H1 (cell line): ENCODE measurements around the gene SHCBP1L. TPM values are rescaled to one million over a fixed set of nuclear protein-coding genes. Genes with fewer than 3 reads are reported as not detected.

Experiments used
- CTCF ChIA-PET: fragments of 300-600 bp; sonication (Branson Sonifier 250); formaldehyde crosslinking; loops from one replicate; lab custom pipeline; 2021; ENCODE audit not compliant: partially characterized antibody; lab: Charles Lee
- POLR2A ChIA-PET: fragments of 300-600 bp; sonication (Branson Sonifier 250); formaldehyde crosslinking; loops from one replicate; lab custom pipeline; 2021; ENCODE audit warnings: inconsistent platforms; ENCODE audit not compliant: partially characterized antibody; lab: Charles Lee
- DNase-seq, 2 experiments: peaks; one replicate each; pipeline versions ENCODE4 v3.0.0 to v3.0.0-alpha.2; 2010 to 2022; ENCODE audit warnings: low spot score in 2 of 2, low read depth in 1 of 2, mixed read lengths in 1 of 2
- FAIRE-seq: peaks from 2 replicates; lab custom pipeline; 2011; peaks lifted over from hg19 to GRCh38; lab: Jason Lieb, UNC
- H2AFZ ChIP-seq: 2 replicates; pipeline ENCODE4 v1.8.1; 2012; ENCODE audit warnings: low read length, inconsistent platforms
- H2AK5ac ChIP-seq: 2 replicates; pipeline ENCODE4 v1.6.1; 2013; ENCODE audit warnings: low read depth, low read length
- H2BK120ac ChIP-seq: replicated peaks from 2 replicates; pipeline ENCODE3; 2013; ENCODE audit warnings: low read depth, low read length, inconsistent platforms
- H2BK12ac ChIP-seq: 2 replicates; pipeline ENCODE4 v1.6.1; 2013; ENCODE audit warnings: low read depth, low read length
- H2BK15ac ChIP-seq: 2 replicates; pipeline ENCODE4 v1.6.1; 2013; ENCODE audit warnings: low read length
- H2BK20ac ChIP-seq: 2 replicates; pipeline ENCODE4 v1.6.1; 2013; ENCODE audit warnings: low read length
- H2BK5ac ChIP-seq: 2 replicates; pipeline ENCODE4 v1.6.1; 2013; ENCODE audit warnings: low read depth, low read length
- H3K14ac ChIP-seq: 2 replicates; pipeline ENCODE4 v1.6.1; 2013; ENCODE audit warnings: inconsistent platforms; ENCODE audit not compliant: insufficient read length
- H3K18ac ChIP-seq: 2 replicates; pipeline ENCODE4 v1.6.1; 2013; ENCODE audit warnings: low read length; ENCODE audit errors: extremely low read depth
- H3K23ac ChIP-seq: 2 replicates; pipeline ENCODE4 v1.6.1; 2013; ENCODE audit warnings: inconsistent platforms; ENCODE audit not compliant: insufficient read length
- H3K23me2 ChIP-seq: 2 replicates; pipeline ENCODE4 v1.6.1; 2013; ENCODE audit warnings: low read depth, low read length
- H3K27ac ChIP-seq: 2 replicates; pipeline ENCODE4 v1.6.1; 2011; ENCODE audit warnings: low read depth, low read length, inconsistent platforms
- H3K27me3 ChIP-seq, 4 experiments: replicated peaks in 1 of 4; 1 replicate in 1 of 4; 2 replicates in 3 of 4; pipeline versions ENCODE4 v1.6.1 to v1.8.1; 2011 to 2013; ENCODE audit warnings: low read length in 3 of 4, mild to moderate bottlenecking in 3 of 4, inconsistent platforms in 2 of 4, mixed read lengths in 2 of 4, moderate library complexity in 1 of 4; ENCODE audit not compliant: control insufficient read depth in 3 of 4, insufficient read depth in 3 of 4; ENCODE audit errors: extremely low read depth in 1 of 4
- H3K36me3 ChIP-seq, 4 experiments: 2 replicates each; pipeline versions ENCODE4 v1.6.1 to v1.8.1; 2011 to 2013; ENCODE audit warnings: mild to moderate bottlenecking in 4 of 4, low read length in 3 of 4, moderate library complexity in 2 of 4, control low read depth in 1 of 4, inconsistent platforms in 1 of 4; ENCODE audit not compliant: insufficient read depth in 4 of 4, control insufficient read depth in 2 of 4
- H3K4ac ChIP-seq: replicated peaks from 2 replicates; pipeline ENCODE3; 2013; ENCODE audit warnings: low read length, low read depth, mixed read lengths, inconsistent platforms; ENCODE audit not compliant: insufficient read length
- H3K4me1 ChIP-seq, 4 experiments: replicated peaks in 1 of 4; 1 replicate in 1 of 4; 2 replicates in 3 of 4; pipeline versions ENCODE4 v1.6.1 to v1.8.1; 2011 to 2013; ENCODE audit warnings: low read length in 3 of 4, inconsistent platforms in 2 of 4, mixed read lengths in 1 of 4; ENCODE audit not compliant: insufficient read depth in 4 of 4, control insufficient read depth in 3 of 4
- H3K4me2 ChIP-seq, 2 experiments: 2 replicates each; pipeline versions ENCODE4 v1.6.1 to v1.8.1; 2011 to 2013; ENCODE audit warnings: low read depth in 2 of 2, low read length in 2 of 2, control low read depth in 1 of 2, inconsistent platforms in 1 of 2, mild to moderate bottlenecking in 1 of 2; ENCODE audit not compliant: insufficient read depth in 1 of 2
- H3K4me3 ChIP-seq, 4 experiments: fragments of 200-600, 300-600 bp in 1 of 4; sonication (generic), shearing (Covaris generic), sonication (Bioruptor Twin) in 1 of 4; 2 replicates each; pipeline versions ENCODE4 v1.5.1 to v1.8.1; 2011 to 2016; ENCODE audit warnings: low read length in 4 of 4, low read depth in 3 of 4, control low read depth in 2 of 4, inconsistent platforms in 2 of 4, mild to moderate bottlenecking in 2 of 4, mixed read lengths in 1 of 4, moderate library complexity in 1 of 4; ENCODE audit not compliant: insufficient read depth in 2 of 4; ENCODE audit errors: extremely low read depth in 1 of 4
- H3K56ac ChIP-seq: replicated peaks from 2 replicates; pipeline ENCODE3; 2013; ENCODE audit warnings: low read depth, mild to moderate bottlenecking, mixed read lengths, low read length, inconsistent platforms; ENCODE audit not compliant: insufficient read length
- H3K79me1 ChIP-seq: 2 replicates; pipeline ENCODE4 v1.6.1; 2013; ENCODE audit warnings: low read depth, low read length, control low read depth
- H3K79me2 ChIP-seq, 2 experiments: 2 replicates each; pipeline versions ENCODE4 v1.6.1 to v1.8.1; 2012 to 2013; ENCODE audit warnings: low read length in 2 of 2, mild to moderate bottlenecking in 2 of 2, inconsistent platforms in 1 of 2; ENCODE audit not compliant: insufficient read depth in 2 of 2, control insufficient read depth in 1 of 2
- H3K9ac ChIP-seq, 4 experiments: replicated peaks in 1 of 4; 1 replicate in 1 of 4; 2 replicates in 3 of 4; pipeline versions ENCODE4 v1.6.1 to v1.8.1; 2011 to 2013; ENCODE audit warnings: low read depth in 3 of 4, low read length in 3 of 4, control low read depth in 2 of 4, mild to moderate bottlenecking in 2 of 4, moderate library complexity in 2 of 4, inconsistent platforms in 1 of 4; ENCODE audit errors: extremely low read depth in 1 of 4
- H3K9me3 ChIP-seq, 2 experiments: 2 replicates each; pipeline versions ENCODE4 v1.6.1 to v1.8.1; 2012 to 2013; ENCODE audit warnings: mild to moderate bottlenecking in 2 of 2, moderate library complexity in 2 of 2, control low read depth in 1 of 2, inconsistent platforms in 1 of 2, low read depth in 1 of 2, low read length in 1 of 2, mixed read lengths in 1 of 2; ENCODE audit not compliant: insufficient read depth in 2 of 2
- H4K20me1 ChIP-seq, 2 experiments: replicated peaks in 1 of 2; 2 replicates each; pipeline versions ENCODE3 to v1.8.1; 2011 to 2013; ENCODE audit warnings: inconsistent platforms in 2 of 2, low read length in 2 of 2, mild to moderate bottlenecking in 1 of 2; ENCODE audit not compliant: insufficient read depth in 2 of 2, control insufficient read depth in 1 of 2
- H4K5ac ChIP-seq: 2 replicates; pipeline ENCODE4 v1.6.1; 2013; ENCODE audit warnings: low read length, low read depth, mixed read lengths, inconsistent platforms; ENCODE audit not compliant: insufficient read length
- H4K8ac ChIP-seq: 2 replicates; pipeline ENCODE4 v1.8.0; 2013; ENCODE audit warnings: mild to moderate bottlenecking, moderate library complexity, low read length, inconsistent platforms; ENCODE audit not compliant: insufficient read depth; ENCODE audit errors: extremely low read depth
- H4K91ac ChIP-seq: replicated peaks from 2 replicates; pipeline ENCODE3; 2013; ENCODE audit warnings: low read length, mixed read lengths, inconsistent platforms; ENCODE audit not compliant: insufficient read length
- CREB1 ChIP-seq: IDR thresholded peaks from 2 replicates; pipeline ENCODE4 v1.6.1; 2012; ENCODE audit warnings: inconsistent platforms
- EZH2 ChIP-seq: fragments of 200-600 bp; sonication (generic); IDR thresholded peaks from 2 replicates; pipeline ENCODE4 v1.7.1; 2012; ENCODE audit warnings: low read depth, mild to moderate bottlenecking, moderate library complexity, low read length, inconsistent platforms; ENCODE audit not compliant: severe bottlenecking
- HDAC6 ChIP-seq: IDR thresholded peaks from one replicate; pipeline ENCODE4 v1.7.1; 2012; ENCODE audit warnings: low read depth, mild to moderate bottlenecking, inconsistent platforms, low read length, moderate library complexity
- JUN ChIP-seq: IDR thresholded peaks from 2 replicates; pipeline ENCODE4 v1.6.1; 2011; ENCODE audit warnings: low read depth, mild to moderate bottlenecking, improper control_type of control experiment, low read length
- POU5F1 ChIP-seq: IDR thresholded peaks from 2 replicates; pipeline ENCODE4 v1.6.1; 2011; ENCODE audit warnings: low read depth, mild to moderate bottlenecking, low read length, moderate library complexity
- WGBS, 2 experiments: shearing (Covaris generic) in 1 of 2; methylation state at CpG; one replicate each; pipeline versions ENCODE4 v1.1.6 to v1.1.7; 2013 to 2015; ENCODE audit warnings: low lambda C conversion rate in 2 of 2, mixed read lengths in 2 of 2, inconsistent platforms in 1 of 2, low coverage in 1 of 2, missing lambda C conversion rate in 1 of 2; ENCODE audit not compliant: insufficient replicate concordance in 2 of 2, insufficient coverage in 1 of 2, insufficient read length in 1 of 2; ENCODE audit errors: extremely low coverage in 1 of 2, missing lambda C conversion rate in 1 of 2; 5-methylcytosine and 5-hydroxymethylcytosine counted together
- polyA plus RNA-seq, 7 experiments: library from polyadenylated mRNA; depleted of rRNA in 3 of 7; stranded (reverse) in 5 of 7; unstranded in 2 of 7; fragments of >200 nt in 5 of 7; fragments of 200-250 nt in 2 of 7; gene quantifications; 1 replicate in 5 of 7; 2 replicates in 1 of 7; 4 replicates in 1 of 7; pipeline versions ENCODE4 v1.2.1 to v1.2.3, GENCODE V29; 2011 to 2013; ENCODE audit warnings: missing spikeins in 2 of 7, mixed read lengths in 2 of 7
- total RNA-seq: library from RNA; stranded (reverse); fragmentation: NEBNext Ultra II Directional; extraction: Animal tissue kit (Norgen Biotek cat#: 25700); gene quantifications from 2 replicates; pipeline ENCODE4 v1.2.1, GENCODE V29; 2021
- TF ChIP-seq, protein P1 (sequence below): IDR thresholded peaks from 2 replicates; pipeline ENCODE4 v1.6.1; 2012; ENCODE audit warnings: inconsistent platforms

Gene SHCBP1L
- total and polyA plus RNA-seq, 2 of the 8 experiments (the other 6 are each of a cell fraction or from before 2014, with no cell fraction given), result not detected

DNA sequence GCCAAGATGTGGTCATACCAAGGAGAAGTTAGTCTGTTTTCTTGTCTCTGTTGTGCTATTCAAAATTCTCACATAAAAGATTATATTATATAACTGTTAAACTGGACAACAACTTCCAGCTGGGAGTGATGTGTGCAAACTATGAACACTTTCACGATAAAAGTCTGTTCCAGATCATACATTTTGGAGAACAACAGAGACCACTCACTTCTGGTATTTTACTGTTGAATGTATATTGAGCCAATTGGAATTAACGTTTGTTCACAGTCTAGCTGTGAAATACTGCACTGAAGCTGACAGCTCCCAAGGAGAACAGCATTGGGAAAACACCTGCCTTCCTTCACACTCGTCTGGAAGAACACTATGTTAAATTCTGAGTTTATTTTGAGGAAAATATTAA is 860 bp upstream of the SHCBP1L start:
- ChIA-PET CTCF (no interaction called here), POLR2A (no interaction called here)
- Histone ChIP-seq H2BK5ac (no peak overlapping the region), H3K9ac (no peak overlapping the region), H2BK20ac (0 out of 2 replicates have a peak overlapping the region, but pooled peaks have one; percentile 43), H3K4me3 (no peak overlapping the region), H4K20me1 (no peaks in the 10 kb centered on the region), H3K4me1 (peaks cover 0 to 5% (median 4%) of the 10 kb centered on the region in 4 experiments; a peak in 5 of 7 replicates), H3K23ac (no peak overlapping the region), H3K79me2 (no peaks in the 10 kb centered on the region), H3K23me2 (no peaks in the 10 kb centered on the region), H2BK15ac (no peak overlapping the region), H3K14ac (no peak overlapping the region), H3K4ac (no peak overlapping the region), H3K36me3 (no peaks in the 10 kb centered on the region), H2AK5ac (no peak overlapping the region), H3K9me3 (no peaks in the 10 kb centered on the region; a peak in 1 of 4 replicates), H2BK120ac (no peak overlapping the region), H3K79me1 (no peaks in the 10 kb centered on the region), H4K5ac (no peak overlapping the region), H3K27ac (no peak overlapping the region), H3K4me2 (no peak overlapping the region), H4K8ac (no peak overlapping the region), H2BK12ac (no peak overlapping the region), H3K18ac (no peak overlapping the region), H3K56ac (no peak overlapping the region), H3K27me3 (no peaks in the 10 kb centered on the region), H4K91ac (no peak overlapping the region), H2AFZ (no peak overlapping the region)
- WGBS, 2 experiments, result 83% methylated on average over 3 of the region's 3 CpGs; no CpG with 5 or more reads in 1 of the 2 experiments
- no peak for DNase-seq
- TF ChIP-seq EZH2 (no peak), HDAC6 (no peak), POU5F1 (no peak), JUN (no peak), CREB1 (no peak)
- TF ChIP-seq, protein P1, sequence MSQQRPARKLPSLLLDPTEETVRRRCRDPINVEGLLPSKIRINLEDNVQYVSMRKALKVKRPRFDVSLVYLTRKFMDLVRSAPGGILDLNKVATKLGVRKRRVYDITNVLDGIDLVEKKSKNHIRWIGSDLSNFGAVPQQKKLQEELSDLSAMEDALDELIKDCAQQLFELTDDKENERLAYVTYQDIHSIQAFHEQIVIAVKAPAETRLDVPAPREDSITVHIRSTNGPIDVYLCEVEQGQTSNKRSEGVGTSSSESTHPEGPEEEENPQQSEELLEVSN, result no peak
- FAIRE-seq, result no peak
